Sigmoid colon (tissue), 7 donors: ENCODE results near the gene DRC3. TPM values are rescaled to one million over a fixed set of nuclear protein-coding genes. Genes with fewer than 3 reads are reported as not detected.

ENCODE experiments used
- DNase-seq: peaks from one replicate; pipeline ENCODE4 v3.0.0-alpha.2; 2019
- H3K27ac ChIP-seq, 4 donors: fragments of 200-600 bp; sonication (generic); one replicate each; pipeline ENCODE4 v1.5.1; 2016 to 2019; ENCODE audit warnings: mild to moderate bottlenecking in 1 of 4
- H3K27me3 ChIP-seq, 3 donors: fragments of 200-600 bp; sonication (generic); one replicate each; pipeline ENCODE4 v1.5.1; 2019; ENCODE audit warnings: mild to moderate bottlenecking in 1 of 3
- H3K36me3 ChIP-seq, 4 donors: fragments of 200-600 bp; sonication (generic); one replicate each; pipeline ENCODE4 v1.5.1; 2016 to 2019
- H3K4me1 ChIP-seq, 4 donors: fragments of 200-600 bp; sonication (generic); one replicate each; pipeline ENCODE4 v1.5.1; 2017 to 2019
- H3K4me3 ChIP-seq, 4 donors: fragments of 200-600 bp; sonication (generic); one replicate each; pipeline ENCODE4 v1.5.1; 2017 to 2019; ENCODE audit warnings: mild to moderate bottlenecking in 2 of 4, moderate library complexity in 1 of 4
- H3K9me3 ChIP-seq, 4 donors: fragments of 200-600 bp in 3 of 4; sonication (generic) in 3 of 4; one replicate each; pipeline versions ENCODE4 v1.5.1 to v1.6.1; 2013 to 2019
- CTCF ChIP-seq, 4 experiments: fragments of 450-650 bp in 3 of 4; fragments of 200-600 bp in 1 of 4; IDR thresholded peaks; one replicate each; pipeline ENCODE4 v1.5.1; 2016 to 2019; ENCODE audit warnings: antibody characterized with exemption in 4 of 4, mild to moderate bottlenecking in 3 of 4, moderate library complexity in 2 of 4
- EP300 ChIP-seq, 4 donors: sonication (generic); formaldehyde crosslinking; IDR thresholded peaks; one replicate each; pipeline ENCODE4 v1.6.1; 2017; ENCODE audit warnings: antibody characterized with exemption in 4 of 4
- POLR2A ChIP-seq, 2 donors: fragments of 450-650 bp; IDR thresholded peaks; one replicate each; pipeline ENCODE4 v1.6.1; 2016; ENCODE audit warnings: antibody characterized with exemption in 2 of 2, mild to moderate bottlenecking in 2 of 2, moderate library complexity in 2 of 2
- POLR2AphosphoS5 ChIP-seq, 4 donors: sonication (generic); formaldehyde crosslinking; IDR thresholded peaks; one replicate each; pipeline ENCODE4 v1.6.1; 2017; ENCODE audit warnings: antibody characterized with exemption in 4 of 4
- WGBS, 2 donors: extraction: QIAGEN DNeasy Blood & Tissue Kit; methylation state at CpG; one replicate each; pipeline ENCODE4 v1.1.7; 2013; 5-methylcytosine and 5-hydroxymethylcytosine counted together
- intact Hi-C: fragments of 100-400 bp; cut with DNase I; formaldehyde crosslinking; loops from one replicate; pipeline ENCODE4 v1.15.1; 2023
- polyA plus RNA-seq, 3 donors: library from polyadenylated mRNA; stranded (reverse); fragments of 200-250 nt; gene quantifications; one replicate each; pipeline ENCODE4 v1.2.3, GENCODE V29; 2013
- total RNA-seq, 4 donors: library from RNA; depleted of rRNA; stranded (reverse); fragments of >200 nt; gene quantifications; one replicate each; pipeline ENCODE4 v1.1.0, GENCODE V29; 2016
- donor health status: healthy with polysubstance abuse.
- donor health status: Bipolar disorder and iron deficiency.
- donor health status: healthy.

The DRC3 gene
- total and polyA plus RNA-seq, 7 donors = 0.36 to 6.1 (median 1.6) TPM; not detected in 2

GRCh38 chr17:18020971-18021370, 48.3 kb downstream of the DRC3 start:
- intact Hi-C loops = no loop called here
- peaks cover 0 to 22% (median 2%) of the 10 kb centered on the region in 4 donors for H3K36me3 ChIP-seq
- WGBS, 2 donors = 97 to 98% methylated on average over 6 of the region's 6 CpGs

GRCh38 chr17:18021372-18021771, 48.7 kb downstream of the DRC3 start:
- intact Hi-C loops = no loop called here
- peaks cover 0 to 25% (median 2%) of the 10 kb centered on the region in 4 donors for H3K36me3 ChIP-seq
- TF ChIP-seq POLR2A (IDR thresholded peaks at IDR 0.05) = no peak
- TF ChIP-seq CTCF (IDR thresholded peaks at IDR 0.05) = no peak
- no peak for TF ChIP-seq EP300 (IDR thresholded peaks at IDR 0.05)
- no peak for TF ChIP-seq POLR2AphosphoS5 (IDR thresholded peaks at IDR 0.05)

More at GRCh38 chr17:18020971-18021370, 48.3 kb downstream of the DRC3 start:
- no peak overlapping the region for H3K4me3 ChIP-seq
- DNase-seq = no peak
- TF ChIP-seq POLR2AphosphoS5 (IDR thresholded peaks at IDR 0.05) = no peak
- no peak for TF ChIP-seq CTCF (IDR thresholded peaks at IDR 0.05)
- TF ChIP-seq EP300 (IDR thresholded peaks at IDR 0.05) = no peak
- no peak for TF ChIP-seq POLR2A (IDR thresholded peaks at IDR 0.05)
- H3K9me3 ChIP-seq = no peaks in the 10 kb centered on the region
- H3K27ac ChIP-seq = no peak overlapping the region
- H3K27me3 ChIP-seq = no peaks in the 10 kb centered on the region
- peaks cover 0 to 9% (median 0%) of the 10 kb centered on the region in 4 donors for H3K4me1 ChIP-seq

GRCh38 chr17:18025241-18025944, 52.7 kb downstream of the DRC3 start:
- Histone ChIP-seq H3K27me3 (no peaks in the 10 kb centered on the region), H3K9me3 (no peaks in the 10 kb centered on the region), H3K36me3 (peaks cover 0 to 38% (median 0%) of the 10 kb centered on the region in 4 donors), H3K4me1 (no peaks in the 10 kb centered on the region), H3K4me3 (no peak overlapping the region), H3K27ac (no peak overlapping the region)
- intact Hi-C loops = no loop called here
- 70 to 79% methylated on average over 5 of the region's 5 CpGs for whole genome bisulfite sequencing, 2 donors
- peak; percentile 18 for DNase-seq
- no peak for TF ChIP-seq EP300 (IDR thresholded peaks at IDR 0.05)
- no peak for TF ChIP-seq POLR2AphosphoS5 (IDR thresholded peaks at IDR 0.05)
- no peak for TF ChIP-seq CTCF (IDR thresholded peaks at IDR 0.05)
- TF ChIP-seq POLR2A (IDR thresholded peaks at IDR 0.05) = no peak

More at GRCh38 chr17:18021372-18021771, 48.7 kb downstream of the DRC3 start:
- H3K27ac ChIP-seq = no peak overlapping the region
- no peak overlapping the region for H3K4me3 ChIP-seq
- DNase-seq = peak; percentile 48
- no peaks in the 10 kb centered on the region for H3K9me3 ChIP-seq
- 94 to 98% methylated on average over 5 of the region's 5 CpGs for WGBS, 2 donors
- H3K27me3 ChIP-seq = no peaks in the 10 kb centered on the region
- peaks cover 0 to 9% (median 0%) of the 10 kb centered on the region in 4 donors for H3K4me1 ChIP-seq

- Histone ChIP-seq H3K4me1 (no peaks in the 10 kb centered on the region), H3K27me3 (no peaks in the 10 kb centered on the region), H3K36me3 (peaks cover 0 to 31% (median 0%) of the 10 kb centered on the region in 4 donors), H3K9me3 (no peaks in the 10 kb centered on the region), H3K4me3 (no peak overlapping the region), H3K27ac (no peak overlapping the region)
- no peak for TF ChIP-seq CTCF (IDR thresholded peaks at IDR 0.05)
- TF ChIP-seq EP300 (IDR thresholded peaks at IDR 0.05) = no peak
- TF ChIP-seq POLR2A (IDR thresholded peaks at IDR 0.05) = no peak
- no peak for TF ChIP-seq POLR2AphosphoS5 (IDR thresholded peaks at IDR 0.05)
- intact Hi-C loops = no loop called here
- peak; percentile 14 for DNase-seq
- WGBS, 2 donors = 79 to 84% methylated on average over 11 of the region's 11 CpGs
These were observed 53.5 kb downstream of the DRC3 start for GRCh38 chr17:18025945-18026776.
